Ovary (tissue), 9 donors: ENCODE results near the gene CSRP1. TPM values are rescaled to one million over a fixed set of nuclear protein-coding genes. Genes with fewer than 3 reads are reported as not detected.

Experiments
- DNase-seq, 5 donors: peaks; one replicate each; pipeline ENCODE4 v3.0.0-alpha.2; 2019 to 2020
- H3K27ac ChIP-seq, 2 donors: fragments of 200-600 bp; one replicate each; pipeline versions ENCODE4 v1.5.1 to v1.8.0; 2019 to 2022
- H3K27me3 ChIP-seq: fragments of 200-600 bp; one replicate; pipeline ENCODE4 v1.8.0; 2022
- H3K36me3 ChIP-seq: fragments of 200-600 bp; sonication (generic); one replicate; pipeline ENCODE4 v1.5.1; 2019
- H3K4me1 ChIP-seq: one replicate; pipeline ENCODE4 v1.8.1; 2013; ENCODE audit warnings: mild to moderate bottlenecking, moderate library complexity; ENCODE audit not compliant: insufficient read depth
- H3K4me3 ChIP-seq: fragments of 200-600 bp; sonication (generic); one replicate; pipeline ENCODE4 v1.5.1; 2017
- H3K9me3 ChIP-seq, 2 donors: fragments of 200-600 bp in 1 of 2; sonication (generic) in 1 of 2; one replicate each; pipeline versions ENCODE4 v1.5.1 to v1.8.1; 2013 to 2019; ENCODE audit warnings: mild to moderate bottlenecking in 1 of 2, moderate library complexity in 1 of 2
- EP300 ChIP-seq: sonication (generic); formaldehyde crosslinking; IDR thresholded peaks from one replicate; pipeline ENCODE4 v1.6.1; 2017; ENCODE audit warnings: antibody characterized with exemption
- POLR2A ChIP-seq: fragments of 450-650 bp; IDR thresholded peaks from one replicate; pipeline ENCODE4 v1.6.1; 2017; ENCODE audit warnings: antibody characterized with exemption, mild to moderate bottlenecking, moderate library complexity
- WGBS, 3 donors: extraction: QIAGEN DNeasy Blood & Tissue Kit in 1 of 3; methylation state at CpG; one replicate each; pipeline versions ENCODE4 v1.1.5 to v1.1.7; 2013 to 2017; 5-methylcytosine and 5-hydroxymethylcytosine counted together
- intact Hi-C, 4 donors: fragments of 100-400 bp; cut with DNase I; formaldehyde crosslinking; loops; one replicate each; pipeline versions ENCODE4 v1.11.0 to v1.15.1; 2022 to 2023
- polyA plus RNA-seq, 2 donors: library from polyadenylated mRNA; stranded (reverse); fragments of 200-250 nt in 1 of 2; fragments of 350-450 nt in 1 of 2; fragmentation: Illumina TruSeq in 1 of 2; extraction: RNeasy Lipid Tissue Mini Kit (QIAGEN cat#74804) in 1 of 2; gene quantifications; one replicate each; pipeline ENCODE4 v1.2.3, GENCODE V29; 2013 to 2014
- total RNA-seq, 7 donors: library from RNA; depleted of rRNA in 2 of 7; stranded (reverse); fragments of >200 nt in 2 of 7; fragmentation: NEBNext Ultra II Directional in 3 of 7; extraction: Animal tissue kit (Norgen Biotek cat#: 25700) in 3 of 7; gene quantifications; one replicate each; pipeline versions ENCODE4 v1.1.0 to v1.2.4, GENCODE V29; 2016 to 2023
- TF ChIP-seq, protein P1 (sequence below), 3 donors: fragments of 450-650 bp in 2 of 3; fragments of 200-600 bp in 1 of 3; IDR thresholded peaks; one replicate each; pipeline versions ENCODE4 v1.5.1 to v1.8.0; 2016 to 2022; ENCODE audit warnings: antibody characterized with exemption in 3 of 3, mild to moderate bottlenecking in 1 of 3
- donor health status: DM: no; HTN: no; CAD: no; lungs with moderate emphysema.
- donor health status: DM: no; HTN: no; CAD: no.
- donor health status: Bipolar disorder and iron deficiency.
- donor health status: DM: yes; HTN: yes; CAD: no.
- donor health status: DM: no; HTN: no; CAD: no.
- donor health status: DM: yes; HTN: yes; CAD: no.

The CSRP1 gene
- total and polyA plus RNA-seq, 9 donors = 205 to 783 (median 274) TPM

DNA sequence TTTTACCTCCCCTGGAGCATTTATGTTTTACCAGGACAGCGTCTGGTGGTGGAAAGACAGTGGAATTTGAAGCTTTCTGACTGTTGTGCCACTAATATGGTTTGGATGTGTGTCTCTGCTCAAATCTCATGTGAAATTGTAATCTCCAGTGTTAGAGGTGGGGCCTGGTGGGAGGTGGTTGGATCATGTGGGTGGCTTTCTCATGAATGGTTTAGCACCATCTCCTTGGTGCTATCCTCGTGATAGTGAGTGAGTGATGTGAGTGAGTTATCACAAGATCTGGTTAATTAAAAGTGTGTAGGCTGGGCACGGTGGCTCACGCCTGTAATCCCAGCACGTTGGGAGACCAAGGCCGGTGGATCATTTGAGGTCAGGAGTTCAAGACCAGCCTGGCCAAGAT, 61.6 kb downstream of the CSRP1 start:
- Histone ChIP-seq H3K27me3 (no peaks in the 10 kb centered on the region), H3K27ac (no peak overlapping the region), H3K4me3 (no peak overlapping the region), H3K36me3 (no peaks in the 10 kb centered on the region), H3K4me1 (peaks cover 6% of the 10 kb centered on the region), H3K9me3 (no peaks in the 10 kb centered on the region)
- no peak for DNase-seq
- 93 to 94% (median 94%) methylated on average over 6 of the region's 6 CpGs for WGBS, 3 donors
- TF ChIP-seq, protein P1, sequence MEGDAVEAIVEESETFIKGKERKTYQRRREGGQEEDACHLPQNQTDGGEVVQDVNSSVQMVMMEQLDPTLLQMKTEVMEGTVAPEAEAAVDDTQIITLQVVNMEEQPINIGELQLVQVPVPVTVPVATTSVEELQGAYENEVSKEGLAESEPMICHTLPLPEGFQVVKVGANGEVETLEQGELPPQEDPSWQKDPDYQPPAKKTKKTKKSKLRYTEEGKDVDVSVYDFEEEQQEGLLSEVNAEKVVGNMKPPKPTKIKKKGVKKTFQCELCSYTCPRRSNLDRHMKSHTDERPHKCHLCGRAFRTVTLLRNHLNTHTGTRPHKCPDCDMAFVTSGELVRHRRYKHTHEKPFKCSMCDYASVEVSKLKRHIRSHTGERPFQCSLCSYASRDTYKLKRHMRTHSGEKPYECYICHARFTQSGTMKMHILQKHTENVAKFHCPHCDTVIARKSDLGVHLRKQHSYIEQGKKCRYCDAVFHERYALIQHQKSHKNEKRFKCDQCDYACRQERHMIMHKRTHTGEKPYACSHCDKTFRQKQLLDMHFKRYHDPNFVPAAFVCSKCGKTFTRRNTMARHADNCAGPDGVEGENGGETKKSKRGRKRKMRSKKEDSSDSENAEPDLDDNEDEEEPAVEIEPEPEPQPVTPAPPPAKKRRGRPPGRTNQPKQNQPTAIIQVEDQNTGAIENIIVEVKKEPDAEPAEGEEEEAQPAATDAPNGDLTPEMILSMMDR (IDR thresholded peaks at IDR 0.05) = no peak
- TF ChIP-seq POLR2A = no peak
- TF ChIP-seq EP300 = no peak
- intact Hi-C loops = loop anchor here in 1 of 4 donors (10.0 kb wide), 1 partner anchor 69 kb away; no protein-coding TSS in a partner anchor

DNA sequence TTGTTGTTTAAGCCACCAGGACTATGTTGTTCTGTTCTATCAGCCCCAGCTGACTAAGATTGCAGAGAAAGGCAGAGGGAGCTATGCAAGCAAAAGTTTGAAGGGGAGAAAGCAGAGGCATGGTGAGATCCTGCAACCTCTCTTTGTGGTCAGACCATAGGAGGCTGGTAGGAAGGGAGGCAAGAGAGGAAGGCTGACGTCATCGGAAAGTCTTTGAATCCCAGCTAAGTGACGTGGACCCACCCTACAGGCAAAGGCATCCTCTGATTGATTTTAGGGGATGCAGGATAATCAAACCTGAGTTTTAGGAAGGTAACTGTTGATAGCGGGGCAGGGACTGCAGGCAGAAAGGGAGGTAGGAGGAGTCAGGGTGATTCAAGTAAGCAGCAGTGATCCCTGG, 62.1 kb downstream of the CSRP1 start:
- WGBS, 3 donors = 86 to 91% (median 91%) methylated on average over 4 of the region's 4 CpGs
- TF ChIP-seq, protein P1 (IDR thresholded peaks at IDR 0.05) = no peak
- no peak for TF ChIP-seq EP300
- Histone ChIP-seq H3K27me3 (no peaks in the 10 kb centered on the region), H3K4me3 (no peak overlapping the region), H3K27ac (no peak overlapping the region), H3K9me3 (no peaks in the 10 kb centered on the region), H3K4me1 (peaks cover 6% of the 10 kb centered on the region), H3K36me3 (no peaks in the 10 kb centered on the region)
- DNase-seq = no peak
- intact Hi-C loops = loop anchor here in 1 of 4 donors (10.0 kb wide), 1 partner anchor 70 kb away; no protein-coding TSS in a partner anchor

DNA sequence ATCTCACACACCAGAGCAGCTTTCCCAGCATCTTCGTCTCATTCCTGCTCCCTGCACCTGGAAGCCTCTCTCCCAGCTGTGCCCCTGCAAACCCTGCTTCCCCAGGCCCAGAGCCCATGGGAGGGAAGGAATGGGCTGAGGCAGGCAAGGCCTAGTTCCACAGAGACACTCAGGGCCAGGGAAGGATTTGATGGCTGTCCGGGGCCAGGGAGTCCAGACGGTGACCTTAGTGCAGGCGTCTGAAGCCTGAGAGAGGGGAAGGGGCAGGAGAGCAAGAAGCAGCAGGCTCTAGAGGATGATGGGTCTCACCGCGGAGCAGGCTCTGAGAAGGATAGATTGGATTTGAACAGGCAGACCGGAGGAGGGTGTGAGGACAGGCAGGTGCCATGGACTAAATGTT, 63.2 kb downstream of the CSRP1 start:
- TF ChIP-seq EP300 (no peak), POLR2A (no peak)
- TF ChIP-seq, protein P1 (IDR thresholded peaks at IDR 0.05) = no peak
- WGBS, 3 donors = 90 to 94% (median 92%) methylated on average over 7 of the region's 7 CpGs
- Histone ChIP-seq H3K4me1 (peaks cover 6% of the 10 kb centered on the region), H3K27ac (no peak overlapping the region), H3K27me3 (no peaks in the 10 kb centered on the region), H3K9me3 (no peaks in the 10 kb centered on the region), H3K4me3 (no peak overlapping the region), H3K36me3 (no peaks in the 10 kb centered on the region)
- intact Hi-C loops = loop anchor here in 1 of 4 donors (10.0 kb wide), 1 partner anchor 71 kb away; no protein-coding TSS in a partner anchor
- DNase-seq = no peak

DNA sequence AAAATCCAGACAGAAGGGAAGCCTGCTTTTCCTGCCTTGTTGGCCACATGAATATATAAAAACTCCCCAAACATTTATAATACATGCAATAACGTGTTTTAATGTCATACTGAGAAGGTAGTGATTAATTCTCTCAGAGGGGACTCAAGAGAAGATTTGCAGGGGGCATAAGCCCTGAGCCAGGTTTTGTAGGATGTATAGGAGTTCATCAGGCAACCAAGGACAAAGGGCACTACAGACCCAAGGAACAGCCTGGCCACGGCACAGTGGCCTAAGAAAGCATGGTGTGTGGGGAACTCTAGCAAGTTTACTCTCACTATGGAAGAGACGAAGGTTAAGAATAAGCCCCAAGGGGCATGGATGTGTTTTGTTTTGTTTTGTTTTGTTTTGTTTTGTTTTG, 70.0 kb downstream of the CSRP1 start:
- 67 to 71% (median 68%) methylated on average over 3 of the region's 3 CpGs for WGBS, 3 donors
- Histone ChIP-seq H3K27me3 (no peaks in the 10 kb centered on the region), H3K36me3 (no peaks in the 10 kb centered on the region), H3K4me1 (peaks cover 6% of the 10 kb centered on the region), H3K9me3 (no peaks in the 10 kb centered on the region), H3K4me3 (no peak overlapping the region), H3K27ac (no peak overlapping the region)
- TF ChIP-seq, protein P1 (IDR thresholded peaks at IDR 0.05) = no peak
- TF ChIP-seq EP300 (no peak), POLR2A (no peak)
- DNase-seq = no peak
- intact Hi-C loops = no loop called here
